ENCODE measurements around the gene NR2C1. TPM values are rescaled to one million over a fixed set of nuclear protein-coding genes. Genes with fewer than 3 reads are reported as not detected.
A peak's percentile ranks its signal among the peaks of the same experiment; 100 is the strongest.
"Not testable (repeated sequence)": the region's sequence is repeated elsewhere in the genome, so short reads cannot be mapped to it uniquely, and the experiment has no call there.

The NR2C1 gene
- total RNA-seq, 4 donors from 2014 or later = 31.5 to 57.3 (median 40.4) TPM

DNA sequence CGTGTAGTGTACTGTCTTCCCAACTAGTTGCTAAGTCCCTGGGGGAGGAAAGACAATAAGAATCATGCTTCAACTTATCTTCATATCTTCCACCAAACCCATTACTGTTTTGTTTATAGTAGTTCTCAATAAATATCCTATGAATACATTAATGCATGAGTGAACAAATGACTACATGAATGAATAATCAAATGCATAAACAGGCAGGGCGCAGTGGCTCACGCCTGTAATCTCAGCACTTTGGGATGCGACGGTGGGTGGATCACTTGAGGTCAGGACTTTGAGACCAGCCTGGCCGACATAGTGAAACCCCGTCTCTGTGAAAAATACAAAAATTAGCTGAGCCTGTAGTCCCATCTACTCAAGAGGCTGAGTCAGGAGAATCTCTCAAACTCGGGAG, 32.1 kb upstream of the NR2C1 start:
- H3K36me3 ChIP-seq = peaks cover 4 to 66% (median 26%) of the 10 kb centered on the region in 4 donors
- TF ChIP-seq, protein P1, sequence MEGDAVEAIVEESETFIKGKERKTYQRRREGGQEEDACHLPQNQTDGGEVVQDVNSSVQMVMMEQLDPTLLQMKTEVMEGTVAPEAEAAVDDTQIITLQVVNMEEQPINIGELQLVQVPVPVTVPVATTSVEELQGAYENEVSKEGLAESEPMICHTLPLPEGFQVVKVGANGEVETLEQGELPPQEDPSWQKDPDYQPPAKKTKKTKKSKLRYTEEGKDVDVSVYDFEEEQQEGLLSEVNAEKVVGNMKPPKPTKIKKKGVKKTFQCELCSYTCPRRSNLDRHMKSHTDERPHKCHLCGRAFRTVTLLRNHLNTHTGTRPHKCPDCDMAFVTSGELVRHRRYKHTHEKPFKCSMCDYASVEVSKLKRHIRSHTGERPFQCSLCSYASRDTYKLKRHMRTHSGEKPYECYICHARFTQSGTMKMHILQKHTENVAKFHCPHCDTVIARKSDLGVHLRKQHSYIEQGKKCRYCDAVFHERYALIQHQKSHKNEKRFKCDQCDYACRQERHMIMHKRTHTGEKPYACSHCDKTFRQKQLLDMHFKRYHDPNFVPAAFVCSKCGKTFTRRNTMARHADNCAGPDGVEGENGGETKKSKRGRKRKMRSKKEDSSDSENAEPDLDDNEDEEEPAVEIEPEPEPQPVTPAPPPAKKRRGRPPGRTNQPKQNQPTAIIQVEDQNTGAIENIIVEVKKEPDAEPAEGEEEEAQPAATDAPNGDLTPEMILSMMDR (IDR thresholded peaks at IDR 0.05) = no peak
- peaks cover 0 to 20% (median 7%) of the 10 kb centered on the region in 4 donors for H3K4me1 ChIP-seq
- DNase-seq (ENCODE audit: extremely low spot score) = no peak
- no peak overlapping the region for H3K4me3 ChIP-seq
- H3K27ac ChIP-seq (replicated peaks in 1 of 4) = no peak overlapping the region
- H3K9me3 ChIP-seq = no peaks in the 10 kb centered on the region
- 97% methylated on average over 7 of the region's 8 CpGs for WGBS
- intact Hi-C loops (cut with DNase I) = no loop called here
- no peaks in the 10 kb centered on the region for H3K27me3 ChIP-seq

DNA sequence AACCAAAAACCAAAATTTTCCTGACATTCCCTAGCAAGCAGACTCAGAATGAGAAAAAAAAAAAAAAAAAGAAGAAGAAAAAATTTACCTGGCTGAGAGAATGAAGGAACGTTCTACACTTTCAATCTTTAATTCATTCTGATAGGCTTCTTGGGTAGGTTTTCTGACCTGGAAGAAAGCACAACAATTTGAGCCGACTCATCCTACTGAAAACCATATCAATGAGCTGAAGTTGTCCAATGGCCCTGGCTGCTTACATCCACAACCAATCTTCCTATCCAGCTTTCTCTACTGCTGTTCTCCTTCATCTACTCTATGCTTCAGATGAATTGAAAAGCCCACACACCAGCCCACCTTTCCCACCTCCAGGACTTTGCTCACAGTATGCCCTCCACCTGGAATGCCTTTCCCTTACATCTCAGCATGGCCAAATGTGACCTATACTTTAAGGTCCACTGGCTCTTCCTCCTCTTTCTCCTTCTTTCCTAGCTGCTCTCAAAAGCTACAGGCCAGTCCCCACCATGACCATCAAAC, 31.6 kb upstream of the NR2C1 start:
- no peak for DNase-seq (ENCODE audit: extremely low spot score)
- intact Hi-C loops (cut with DNase I) = no loop called here
- H3K9me3 ChIP-seq = no peaks in the 10 kb centered on the region
- no peaks in the 10 kb centered on the region for H3K27me3 ChIP-seq
- H3K27ac ChIP-seq (replicated peaks in 1 of 4) = peak overlapping the region in 2 of 4 donors; percentile 40 to 49
- 93% methylated on average over 2 of the region's 2 CpGs for WGBS
- TF ChIP-seq EP300 (IDR thresholded peaks at IDR 0.05) (no peak), POLR2AphosphoS5 (IDR thresholded peaks at IDR 0.05) (no peak), POLR2A (IDR thresholded peaks at IDR 0.05; ENCODE audit: low read depth) (no peak)
- TF ChIP-seq, protein P1 (IDR thresholded peaks at IDR 0.05) = no peak
- peaks cover 0 to 20% (median 7%) of the 10 kb centered on the region in 4 donors for H3K4me1 ChIP-seq
- peaks cover 4 to 71% (median 28%) of the 10 kb centered on the region in 4 donors for H3K36me3 ChIP-seq
- H3K4me3 ChIP-seq = no peak overlapping the region

DNA sequence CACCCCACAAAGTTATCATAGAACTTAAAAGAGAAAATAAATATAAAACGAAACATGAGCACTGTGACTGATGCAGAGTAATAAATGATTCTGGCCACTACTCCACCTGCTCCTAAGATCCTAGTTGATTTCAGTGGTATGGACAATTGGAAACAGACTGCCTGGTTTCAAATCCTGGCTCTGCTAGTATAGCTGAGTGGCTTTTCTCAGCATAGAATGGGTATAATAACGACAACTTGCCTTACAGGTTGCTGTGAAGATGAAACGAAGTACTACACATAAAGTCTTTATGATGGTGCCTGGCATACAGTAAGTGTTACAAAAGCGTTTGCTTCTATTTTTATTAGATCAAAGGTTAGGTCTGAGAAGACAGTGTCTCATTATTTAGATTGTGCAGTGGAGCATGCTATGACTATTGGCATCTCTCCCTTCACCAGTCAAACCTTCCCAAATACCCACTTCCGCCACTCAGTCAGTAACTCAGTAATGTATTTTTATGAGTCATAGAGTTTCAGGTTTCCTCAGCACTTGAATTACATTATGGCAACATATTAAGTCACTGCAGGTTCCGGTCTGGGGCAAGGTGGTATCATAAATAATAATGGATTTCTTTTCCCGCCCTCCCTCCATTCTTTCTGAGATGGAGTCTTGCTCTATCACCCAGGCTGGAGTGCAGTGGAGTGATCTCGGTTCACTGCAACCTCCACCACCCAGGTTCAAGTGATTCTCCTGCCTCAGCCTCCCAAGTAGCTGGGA, 29.7 kb upstream of the NR2C1 start:
- intact Hi-C loops (cut with DNase I) = no loop called here
- no peak for DNase-seq (ENCODE audit: extremely low spot score)
- H3K4me3 ChIP-seq = no peak overlapping the region
- no peaks in the 10 kb centered on the region for H3K27me3 ChIP-seq
- 66% methylated on average over 8 of the region's 8 CpGs for WGBS
- no peaks in the 10 kb centered on the region for H3K9me3 ChIP-seq
- H3K36me3 ChIP-seq = peaks cover 4 to 71% (median 27%) of the 10 kb centered on the region in 4 donors
- TF ChIP-seq POLR2A (IDR thresholded peaks at IDR 0.05; ENCODE audit: low read depth) = no peak
- TF ChIP-seq POLR2AphosphoS5 (IDR thresholded peaks at IDR 0.05) = peak in 1 of 2 donors; percentile 4
- peak overlapping the region; percentile 22 to 63 (median 44) for H3K27ac ChIP-seq (replicated peaks in 1 of 4)
- H3K4me1 ChIP-seq = peaks cover 4 to 20% (median 12%) of the 10 kb centered on the region in 4 donors

DNA sequence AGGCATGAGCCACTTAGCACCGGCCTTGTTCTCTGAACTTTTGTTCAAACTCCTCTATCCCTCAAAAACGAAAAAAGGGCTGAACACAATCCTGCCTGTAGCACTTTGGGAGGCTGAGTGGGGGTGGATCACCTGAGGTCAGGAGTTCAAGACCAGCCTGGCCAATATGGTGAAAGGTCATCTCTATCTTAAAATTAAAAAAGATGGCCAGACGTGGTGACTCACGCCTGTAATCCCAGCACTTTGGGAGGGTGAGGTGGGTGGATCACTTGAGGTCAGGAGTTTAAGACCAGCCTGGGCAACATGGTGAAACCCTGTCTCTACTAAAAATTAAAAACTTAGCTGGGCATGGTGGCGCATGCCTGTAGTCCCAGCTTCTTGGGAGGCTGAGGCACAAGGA, 28.5 kb upstream of the NR2C1 start:
- H3K27me3 ChIP-seq; H3K9me3 ChIP-seq; H3K27ac ChIP-seq (replicated peaks in 1 of 4); DNase-seq (ENCODE audit: extremely low spot score); intact Hi-C loops (cut with DNase I); H3K4me3 ChIP-seq: not testable (repeated sequence)
- Histone ChIP-seq H3K4me1 (peaks cover 15 to 31% (median 21%) of the 10 kb centered on the region in 4 donors), H3K36me3 (peaks cover 4 to 60% (median 20%) of the 10 kb centered on the region in 4 donors)
- WGBS = 94% methylated on average over 5 of the region's 5 CpGs

DNA sequence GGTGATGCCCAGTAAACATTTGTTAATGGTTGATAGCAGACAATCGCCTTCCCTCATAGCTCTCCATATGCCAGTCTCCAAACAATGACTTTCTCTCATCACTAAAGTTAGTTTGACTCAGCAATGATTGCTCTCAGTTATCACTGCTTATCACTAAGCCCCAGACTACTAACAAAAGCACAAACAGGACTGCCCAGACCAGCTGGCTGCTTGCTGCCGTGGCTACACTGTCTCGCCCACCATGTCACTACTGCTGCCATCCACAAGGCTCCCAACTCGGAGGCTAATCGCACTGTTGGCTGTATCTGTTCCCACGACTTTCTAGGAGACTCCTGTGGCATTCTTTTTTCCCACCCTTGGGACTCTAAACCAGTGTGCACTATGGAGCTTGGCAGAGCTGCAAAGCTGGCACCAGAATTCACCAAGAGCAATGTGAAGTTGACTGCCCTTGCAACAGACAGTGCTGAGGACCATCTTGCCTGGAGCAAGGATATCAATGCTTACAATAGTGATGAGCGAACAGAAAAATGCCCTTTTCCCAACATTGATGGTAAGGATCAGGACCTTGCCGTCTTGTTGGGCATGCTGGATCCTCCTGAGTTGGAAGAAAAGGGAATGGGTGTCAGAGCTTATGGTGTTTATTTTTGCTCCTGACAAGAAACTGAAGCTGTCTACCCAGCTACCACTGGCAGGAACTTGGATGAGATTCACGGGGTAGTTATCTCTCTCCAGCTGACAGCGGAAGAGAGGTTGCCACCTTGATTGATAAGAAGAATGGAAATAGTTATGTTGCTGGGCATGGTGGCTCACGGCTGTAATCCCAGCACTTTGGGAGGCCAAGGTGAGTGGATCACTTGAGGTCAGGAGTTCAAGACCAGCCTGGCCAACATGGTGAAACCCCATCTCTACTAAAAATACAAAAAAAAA, 27.1 kb upstream of the NR2C1 start:
- no peak overlapping the region for H3K27ac ChIP-seq (replicated peaks in 1 of 4)
- WGBS = 88% methylated on average over 11 of the region's 11 CpGs
- H3K9me3 ChIP-seq = no peaks in the 10 kb centered on the region
- intact Hi-C loops (cut with DNase I) = no loop called here
- no peak for DNase-seq (ENCODE audit: extremely low spot score)
- peaks cover 19 to 41% (median 30%) of the 10 kb centered on the region in 4 donors for H3K4me1 ChIP-seq
- no peak overlapping the region for H3K4me3 ChIP-seq
- TF ChIP-seq, protein P1 (IDR thresholded peaks at IDR 0.05) = no peak
- TF ChIP-seq EP300 (IDR thresholded peaks at IDR 0.05) (no peak), POLR2AphosphoS5 (IDR thresholded peaks at IDR 0.05) (no peak), POLR2A (IDR thresholded peaks at IDR 0.05; ENCODE audit: low read depth) (no peak)
- H3K27me3 ChIP-seq = no peaks in the 10 kb centered on the region
- peaks cover 4 to 49% (median 17%) of the 10 kb centered on the region in 4 donors for H3K36me3 ChIP-seq

All from esophagus muscularis mucosa (tissue), 4 donors.